Measurements from ENCODE around the gene HIPK4.

Gene HIPK4

GRCh38 chr19:40356681-40357595 lies 33.0 kb downstream of the HIPK4 start:
- no peaks in the 10 kb centered on the region for H3K9me3 ChIP-seq (ENCODE audit: control insufficient read depth, insufficient read depth, low read length)
- no peak overlapping the region for H3K9ac ChIP-seq (ENCODE audit: low read depth, low read length)
- H3K4me1 ChIP-seq (ENCODE audit: control insufficient read depth, insufficient read depth, low read length), result no peaks in the 10 kb centered on the region
- no peaks in the 10 kb centered on the region for H3K27me3 ChIP-seq (ENCODE audit: control insufficient read depth, insufficient read depth, low read length)
- H3K4me3 ChIP-seq (ENCODE audit: low read depth, low read length), result no peak overlapping the region
- H3K36me3 ChIP-seq (ENCODE audit: control insufficient read depth, insufficient read depth, low read length), result no peaks in the 10 kb centered on the region

- Histone ChIP-seq H3K27me3 (ENCODE audit: control insufficient read depth, insufficient read depth, low read length) (no peaks in the 10 kb centered on the region), H3K4me1 (ENCODE audit: control insufficient read depth, insufficient read depth, low read length) (no peaks in the 10 kb centered on the region), H3K9ac (ENCODE audit: low read depth, low read length) (no peak overlapping the region), H3K4me3 (ENCODE audit: low read depth, low read length) (no peak overlapping the region), H3K36me3 (ENCODE audit: control insufficient read depth, insufficient read depth, low read length) (no peaks in the 10 kb centered on the region), H3K9me3 (ENCODE audit: control insufficient read depth, insufficient read depth, low read length) (no peaks in the 10 kb centered on the region)
Observed at GRCh38 chr19:40355975-40356680, 33.9 kb downstream of the HIPK4 start.

GRCh38 chr19:40348961-40349507 lies 40.9 kb downstream of the HIPK4 start:
- Histone ChIP-seq H3K4me1 (ENCODE audit: control insufficient read depth, insufficient read depth, low read length) (no peaks in the 10 kb centered on the region), H3K9me3 (ENCODE audit: control insufficient read depth, insufficient read depth, low read length) (no peaks in the 10 kb centered on the region), H3K36me3 (ENCODE audit: control insufficient read depth, insufficient read depth, low read length) (no peaks in the 10 kb centered on the region), H3K9ac (ENCODE audit: low read depth, low read length) (peak overlapping the region; percentile 55), H3K27me3 (ENCODE audit: control insufficient read depth, insufficient read depth, low read length) (no peaks in the 10 kb centered on the region), H3K4me3 (ENCODE audit: low read depth, low read length) (peak overlapping the region; percentile 59)

GRCh38 chr19:40348125-40348913 lies 41.7 kb downstream of the HIPK4 start, which contains the start of the genes C19orf47 and PLD3:
Gene C19orf47 (minus strand): TSS chr19:40348397. CDS start chr19:40341857, 6,540 bp downstream.
Gene PLD3 (plus strand): TSS chr19:40348695. CDS start chr19:40366484, 17,789 bp downstream.
- H3K27me3 ChIP-seq (ENCODE audit: control insufficient read depth, insufficient read depth, low read length), result no peaks in the 10 kb centered on the region
- H3K36me3 ChIP-seq (ENCODE audit: control insufficient read depth, insufficient read depth, low read length), result no peaks in the 10 kb centered on the region
- peak within 1 kb of the TSS; percentile 89 for H3K4me3 ChIP-seq (ENCODE audit: low read depth, low read length)
- H3K9ac ChIP-seq (ENCODE audit: low read depth, low read length), result peak within 1 kb of the TSS; percentile 55
- no peaks in the 10 kb centered on the region for H3K4me1 ChIP-seq (ENCODE audit: control insufficient read depth, insufficient read depth, low read length)
- no peaks in the 10 kb centered on the region for H3K9me3 ChIP-seq (ENCODE audit: control insufficient read depth, insufficient read depth, low read length)

GRCh38 chr19:40344422-40344821 lies 45.6 kb downstream of the HIPK4 start:
- H3K36me3 ChIP-seq (ENCODE audit: control insufficient read depth, insufficient read depth, low read length), result no peaks in the 10 kb centered on the region
- no peak overlapping the region for H3K4me3 ChIP-seq (ENCODE audit: low read depth, low read length)
- H3K9me3 ChIP-seq (ENCODE audit: control insufficient read depth, insufficient read depth, low read length), result no peaks in the 10 kb centered on the region
- no peak overlapping the region for H3K9ac ChIP-seq (ENCODE audit: low read depth, low read length)
- no peaks in the 10 kb centered on the region for H3K27me3 ChIP-seq (ENCODE audit: control insufficient read depth, insufficient read depth, low read length)
- H3K4me1 ChIP-seq (ENCODE audit: control insufficient read depth, insufficient read depth, low read length), result no peaks in the 10 kb centered on the region

GRCh38 chr19:40342644-40343311 lies 47.2 kb downstream of the HIPK4 start:
- no peak overlapping the region for H3K4me3 ChIP-seq (ENCODE audit: low read depth, low read length)
- no peaks in the 10 kb centered on the region for H3K9me3 ChIP-seq (ENCODE audit: control insufficient read depth, insufficient read depth, low read length)
- no peak overlapping the region for H3K9ac ChIP-seq (ENCODE audit: low read depth, low read length)
- H3K4me1 ChIP-seq (ENCODE audit: control insufficient read depth, insufficient read depth, low read length), result no peaks in the 10 kb centered on the region
- H3K36me3 ChIP-seq (ENCODE audit: control insufficient read depth, insufficient read depth, low read length), result no peaks in the 10 kb centered on the region
- no peaks in the 10 kb centered on the region for H3K27me3 ChIP-seq (ENCODE audit: control insufficient read depth, insufficient read depth, low read length)

- no peak overlapping the region for H3K4me3 ChIP-seq (ENCODE audit: low read depth, low read length)
- H3K36me3 ChIP-seq (ENCODE audit: control insufficient read depth, insufficient read depth, low read length), result no peaks in the 10 kb centered on the region
- no peak overlapping the region for H3K9ac ChIP-seq (ENCODE audit: low read depth, low read length)
- H3K27me3 ChIP-seq (ENCODE audit: control insufficient read depth, insufficient read depth, low read length), result no peaks in the 10 kb centered on the region
- no peaks in the 10 kb centered on the region for H3K9me3 ChIP-seq (ENCODE audit: control insufficient read depth, insufficient read depth, low read length)
- H3K4me1 ChIP-seq (ENCODE audit: control insufficient read depth, insufficient read depth, low read length), result no peaks in the 10 kb centered on the region
Observed at GRCh38 chr19:40341601-40342482, 48.1 kb downstream of the HIPK4 start.

GRCh38 chr19:40339018-40339728 lies 50.8 kb downstream of the HIPK4 start:
- no peak overlapping the region for H3K4me3 ChIP-seq (ENCODE audit: low read depth, low read length)
- H3K36me3 ChIP-seq (ENCODE audit: control insufficient read depth, insufficient read depth, low read length), result peaks cover 14% of the 10 kb centered on the region
- no peak overlapping the region for H3K9ac ChIP-seq (ENCODE audit: low read depth, low read length)

GRCh38 chr19:40337594-40337993 lies 52.4 kb downstream of the HIPK4 start:
- no peaks in the 10 kb centered on the region for H3K4me1 ChIP-seq (ENCODE audit: control insufficient read depth, insufficient read depth, low read length)
- no peaks in the 10 kb centered on the region for H3K9me3 ChIP-seq (ENCODE audit: control insufficient read depth, insufficient read depth, low read length)
- peaks cover 14% of the 10 kb centered on the region for H3K36me3 ChIP-seq (ENCODE audit: control insufficient read depth, insufficient read depth, low read length)
- no peak overlapping the region for H3K9ac ChIP-seq (ENCODE audit: low read depth, low read length)
- no peaks in the 10 kb centered on the region for H3K27me3 ChIP-seq (ENCODE audit: control insufficient read depth, insufficient read depth, low read length)
- H3K4me3 ChIP-seq (ENCODE audit: low read depth, low read length), result no peak overlapping the region

More at GRCh38 chr19:40339018-40339728, 50.8 kb downstream of the HIPK4 start:
- Histone ChIP-seq H3K27me3 (ENCODE audit: control insufficient read depth, insufficient read depth, low read length) (no peaks in the 10 kb centered on the region), H3K4me1 (ENCODE audit: control insufficient read depth, insufficient read depth, low read length) (no peaks in the 10 kb centered on the region), H3K9me3 (ENCODE audit: control insufficient read depth, insufficient read depth, low read length) (no peaks in the 10 kb centered on the region)

GRCh38 chr19:40337107-40337506 lies 52.9 kb downstream of the HIPK4 start:
- Histone ChIP-seq H3K9ac (ENCODE audit: low read depth, low read length) (no peak overlapping the region), H3K27me3 (ENCODE audit: control insufficient read depth, insufficient read depth, low read length) (no peaks in the 10 kb centered on the region), H3K9me3 (ENCODE audit: control insufficient read depth, insufficient read depth, low read length) (no peaks in the 10 kb centered on the region), H3K36me3 (ENCODE audit: control insufficient read depth, insufficient read depth, low read length) (peaks cover 14% of the 10 kb centered on the region), H3K4me3 (ENCODE audit: low read depth, low read length) (no peak overlapping the region), H3K4me1 (ENCODE audit: control insufficient read depth, insufficient read depth, low read length) (no peaks in the 10 kb centered on the region)

All from iPS-15b (cell line).